Gastrocnemius medialis (tissue), 4 donors: ENCODE results near the gene ACVRL1.

Experiments used
- CTCF ChIP-seq, 5 experiments: fragments of 450-650 bp in 3 of 5; fragments of 200-600 bp in 2 of 5; sonication (generic) in 2 of 5; IDR thresholded peaks in 4 of 5; conservative IDR thresholded peaks in 1 of 5; 1 replicate in 4 of 5; 2 replicates in 1 of 5; pipeline ENCODE4 v1.5.1; 2016 to 2019; ENCODE audit warnings: antibody characterized with exemption in 5 of 5, mild to moderate bottlenecking in 3 of 5, moderate library complexity in 3 of 5
- POLR2A ChIP-seq, 2 donors: fragments of 450-650 bp; IDR thresholded peaks; one replicate each; pipeline ENCODE4 v1.6.1; 2017; ENCODE audit warnings: antibody characterized with exemption in 2 of 2, mild to moderate bottlenecking in 2 of 2, moderate library complexity in 2 of 2

- TF ChIP-seq POLR2A (IDR thresholded peaks at IDR 0.05), result peak; percentile 25 to 31
- TF ChIP-seq CTCF (IDR thresholded peaks at IDR 0.05 in 4 of 5, conservative IDR thresholded peaks at IDR 0.05 in 1 of 5), result no peak
Observed at GRCh38 chr12:51905471-51906429, 1.6 kb upstream of the ACVRL1 start.
